Cardiac ventricle fibroblast (primary cell): Measurements from ENCODE around the gene LRIG3. TPM values are rescaled to one million over a fixed set of nuclear protein-coding genes. Genes with fewer than 3 reads are reported as not detected.

Experiments
- total RNA-seq: library from RNA; depleted of rRNA; stranded (reverse); fragments of >200 nt; gene quantifications from 2 replicates; pipeline ENCODE4 v1.2.3, GENCODE V29; 2015

LRIG3 gene, protein sequence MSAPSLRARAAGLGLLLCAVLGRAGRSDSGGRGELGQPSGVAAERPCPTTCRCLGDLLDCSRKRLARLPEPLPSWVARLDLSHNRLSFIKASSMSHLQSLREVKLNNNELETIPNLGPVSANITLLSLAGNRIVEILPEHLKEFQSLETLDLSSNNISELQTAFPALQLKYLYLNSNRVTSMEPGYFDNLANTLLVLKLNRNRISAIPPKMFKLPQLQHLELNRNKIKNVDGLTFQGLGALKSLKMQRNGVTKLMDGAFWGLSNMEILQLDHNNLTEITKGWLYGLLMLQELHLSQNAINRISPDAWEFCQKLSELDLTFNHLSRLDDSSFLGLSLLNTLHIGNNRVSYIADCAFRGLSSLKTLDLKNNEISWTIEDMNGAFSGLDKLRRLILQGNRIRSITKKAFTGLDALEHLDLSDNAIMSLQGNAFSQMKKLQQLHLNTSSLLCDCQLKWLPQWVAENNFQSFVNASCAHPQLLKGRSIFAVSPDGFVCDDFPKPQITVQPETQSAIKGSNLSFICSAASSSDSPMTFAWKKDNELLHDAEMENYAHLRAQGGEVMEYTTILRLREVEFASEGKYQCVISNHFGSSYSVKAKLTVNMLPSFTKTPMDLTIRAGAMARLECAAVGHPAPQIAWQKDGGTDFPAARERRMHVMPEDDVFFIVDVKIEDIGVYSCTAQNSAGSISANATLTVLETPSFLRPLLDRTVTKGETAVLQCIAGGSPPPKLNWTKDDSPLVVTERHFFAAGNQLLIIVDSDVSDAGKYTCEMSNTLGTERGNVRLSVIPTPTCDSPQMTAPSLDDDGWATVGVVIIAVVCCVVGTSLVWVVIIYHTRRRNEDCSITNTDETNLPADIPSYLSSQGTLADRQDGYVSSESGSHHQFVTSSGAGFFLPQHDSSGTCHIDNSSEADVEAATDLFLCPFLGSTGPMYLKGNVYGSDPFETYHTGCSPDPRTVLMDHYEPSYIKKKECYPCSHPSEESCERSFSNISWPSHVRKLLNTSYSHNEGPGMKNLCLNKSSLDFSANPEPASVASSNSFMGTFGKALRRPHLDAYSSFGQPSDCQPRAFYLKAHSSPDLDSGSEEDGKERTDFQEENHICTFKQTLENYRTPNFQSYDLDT
- total RNA-seq = 17.5 and 20.3 TPM in 2 replicates

DNA sequence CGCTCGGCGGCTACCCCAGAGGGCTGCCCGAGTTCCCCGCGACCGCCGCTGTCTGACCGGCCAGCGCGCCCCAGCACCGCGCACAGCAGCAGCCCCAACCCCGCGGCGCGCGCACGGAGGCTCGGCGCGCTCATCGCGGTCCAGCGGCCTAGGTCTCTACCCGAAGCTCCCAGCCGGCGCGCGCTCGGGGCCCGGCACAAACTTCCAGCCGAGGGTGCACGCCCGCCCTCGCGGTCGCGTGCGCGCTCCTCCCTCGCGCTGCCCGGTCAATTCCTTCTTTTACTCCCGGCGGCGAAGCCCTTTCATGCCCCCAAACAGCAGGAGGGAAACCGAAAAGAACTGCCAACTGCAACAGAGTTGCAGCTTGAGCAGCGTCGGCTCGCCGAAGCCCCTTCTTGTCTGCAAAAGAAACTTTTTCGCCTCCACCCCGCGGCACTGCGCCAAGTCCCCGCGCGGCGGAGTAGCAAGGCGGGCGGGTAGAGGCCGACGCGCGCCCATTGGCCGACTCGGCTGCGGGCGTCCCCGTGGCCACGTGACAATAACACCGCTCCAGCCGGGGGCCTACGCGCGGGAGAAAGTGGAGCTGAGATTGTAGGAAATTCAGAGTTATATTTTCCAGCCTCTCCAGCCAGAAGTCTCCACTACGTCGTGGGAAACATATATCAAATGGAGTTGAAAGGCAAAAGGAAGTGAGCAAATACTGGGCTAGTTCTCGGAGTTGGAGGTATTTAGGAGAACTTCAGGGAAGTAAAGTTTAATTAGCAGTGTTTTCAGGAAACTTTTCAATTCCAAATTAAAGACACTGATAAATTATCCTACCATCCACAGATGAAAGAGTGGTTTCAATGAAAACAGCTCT, at the start of gene LRIG3:
TSS of gene LRIG3 (minus strand) at position 403 of the 859 bp plus-strand sequence. CDS start at position 134, 269 bp downstream.

